ENCODE measurements around the gene SLC12A8. TPM values are rescaled to one million over a fixed set of nuclear protein-coding genes. Genes with fewer than 3 reads are reported as not detected.
A peak's percentile ranks its signal among the peaks of the same experiment; 100 is the strongest.

The SLC12A8 gene
- total and polyA plus RNA-seq, 10 of the 15 experiments (the other 5 are each of a cell fraction or from before 2014, with no cell fraction given) = 2.5 to 71.6 (median 50.1) TPM

DNA sequence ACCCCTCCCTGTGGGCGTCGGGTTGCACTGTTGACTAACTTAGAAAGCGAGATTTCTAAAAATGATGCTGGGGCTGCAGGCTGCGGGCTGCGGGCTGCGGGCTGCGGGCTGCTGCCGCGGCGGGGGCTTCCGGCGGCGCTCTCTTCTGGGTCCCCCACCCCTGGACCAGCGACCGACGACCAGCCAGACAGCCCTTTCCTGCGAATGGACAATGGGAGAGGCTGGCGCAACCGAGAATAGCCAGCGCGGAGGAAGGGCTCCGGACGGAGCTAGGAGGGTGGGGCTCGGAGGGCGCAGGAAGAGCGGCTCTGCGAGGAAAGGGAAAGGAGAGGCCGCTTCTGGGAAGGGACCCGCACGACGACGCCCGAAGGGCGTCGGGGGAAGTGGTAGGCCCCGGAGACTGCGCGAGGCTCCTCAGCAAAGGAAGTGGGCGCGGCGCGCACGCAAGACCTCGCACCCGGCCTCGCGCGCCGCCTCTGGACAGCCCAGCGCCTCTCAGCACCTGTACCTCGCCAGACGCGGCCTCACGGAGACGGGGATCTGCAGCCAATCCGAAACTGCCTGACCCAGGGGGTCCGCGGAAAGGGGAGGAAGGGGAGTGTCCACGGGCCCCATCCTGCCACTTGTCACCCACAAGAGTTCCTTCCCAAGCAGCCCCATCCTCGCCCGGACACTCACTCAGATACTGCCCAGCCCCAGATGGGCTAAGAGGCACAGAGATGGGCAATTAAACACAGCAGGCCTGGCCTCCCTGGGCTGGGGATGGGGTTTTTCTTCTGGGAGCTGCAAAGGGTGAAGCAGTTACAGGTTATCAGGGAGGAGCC is 70.7 kb downstream of the SLC12A8 start (continued):
- TF ChIP-seq ZNF592 (IDR thresholded peaks at IDR 0.05) (0 out of 2 replicates have a peak, but pooled peaks have one; percentile 40), NR2F1 (conservative IDR thresholded peaks at IDR 0.05) (peak; percentile 90), HDAC6 (IDR thresholded peaks at IDR 0.05; ENCODE audit: unreplicated experiment) (no peak), ZNF207 (IDR thresholded peaks at IDR 0.05; ENCODE audit: borderline replicate concordance) (no peak), SMARCA5 (IDR thresholded peaks at IDR 0.05) (peak; percentile 80; the same call in 1 of the 2 replicates), FOXM1 (IDR thresholded peaks at IDR 0.05; ENCODE audit: low read depth, low read length) (no peak), NRF1 (conservative IDR thresholded peaks at IDR 0.05; ENCODE audit: low read depth, low read length) (no peak), JUND (IDR thresholded peaks at IDR 0.05; ENCODE audit: low read depth, low read length) (peak; percentile 81; the same call in 1 of the 2 replicates), RELA (IDR thresholded peaks at IDR 0.05; ENCODE audit: borderline replicate concordance, partially characterized antibody) (no peak), SUZ12 (IDR thresholded peaks at IDR 0.05; ENCODE audit: unreplicated experiment) (no peak), MTA2 (IDR thresholded peaks at IDR 0.05; ENCODE audit: low read depth) (peak; percentile 72; the same call in 1 of the 2 replicates), TCF3 (IDR thresholded peaks at IDR 0.05; ENCODE audit: borderline replicate concordance, insufficient read depth, low read depth, low read length) (peak; percentile 89), PAX5 (IDR thresholded peaks at IDR 0.05; ENCODE audit: borderline replicate concordance, low read depth, low read length) (peak; percentile 94), CEBPB (IDR thresholded peaks at IDR 0.05; ENCODE audit: borderline replicate concordance in 1 of 2, low read depth in 2 of 2, low read length in 2 of 2) (no peak), FOS (IDR thresholded peaks at IDR 0.05; ENCODE audit: borderline replicate concordance, extremely low read depth, insufficient read length) (no peak)
- TF ChIP-seq, protein P1, sequence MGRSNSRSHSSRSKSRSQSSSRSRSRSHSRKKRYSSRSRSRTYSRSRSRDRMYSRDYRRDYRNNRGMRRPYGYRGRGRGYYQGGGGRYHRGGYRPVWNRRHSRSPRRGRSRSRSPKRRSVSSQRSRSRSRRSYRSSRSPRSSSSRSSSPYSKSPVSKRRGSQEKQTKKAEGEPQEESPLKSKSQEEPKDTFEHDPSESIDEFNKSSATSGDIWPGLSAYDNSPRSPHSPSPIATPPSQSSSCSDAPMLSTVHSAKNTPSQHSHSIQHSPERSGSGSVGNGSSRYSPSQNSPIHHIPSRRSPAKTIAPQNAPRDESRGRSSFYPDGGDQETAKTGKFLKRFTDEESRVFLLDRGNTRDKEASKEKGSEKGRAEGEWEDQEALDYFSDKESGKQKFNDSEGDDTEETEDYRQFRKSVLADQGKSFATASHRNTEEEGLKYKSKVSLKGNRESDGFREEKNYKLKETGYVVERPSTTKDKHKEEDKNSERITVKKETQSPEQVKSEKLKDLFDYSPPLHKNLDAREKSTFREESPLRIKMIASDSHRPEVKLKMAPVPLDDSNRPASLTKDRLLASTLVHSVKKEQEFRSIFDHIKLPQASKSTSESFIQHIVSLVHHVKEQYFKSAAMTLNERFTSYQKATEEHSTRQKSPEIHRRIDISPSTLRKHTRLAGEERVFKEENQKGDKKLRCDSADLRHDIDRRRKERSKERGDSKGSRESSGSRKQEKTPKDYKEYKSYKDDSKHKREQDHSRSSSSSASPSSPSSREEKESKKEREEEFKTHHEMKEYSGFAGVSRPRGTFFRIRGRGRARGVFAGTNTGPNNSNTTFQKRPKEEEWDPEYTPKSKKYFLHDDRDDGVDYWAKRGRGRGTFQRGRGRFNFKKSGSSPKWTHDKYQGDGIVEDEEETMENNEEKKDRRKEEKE (IDR thresholded peaks at IDR 0.05) = no peak
- TF ChIP-seq, protein P2, sequence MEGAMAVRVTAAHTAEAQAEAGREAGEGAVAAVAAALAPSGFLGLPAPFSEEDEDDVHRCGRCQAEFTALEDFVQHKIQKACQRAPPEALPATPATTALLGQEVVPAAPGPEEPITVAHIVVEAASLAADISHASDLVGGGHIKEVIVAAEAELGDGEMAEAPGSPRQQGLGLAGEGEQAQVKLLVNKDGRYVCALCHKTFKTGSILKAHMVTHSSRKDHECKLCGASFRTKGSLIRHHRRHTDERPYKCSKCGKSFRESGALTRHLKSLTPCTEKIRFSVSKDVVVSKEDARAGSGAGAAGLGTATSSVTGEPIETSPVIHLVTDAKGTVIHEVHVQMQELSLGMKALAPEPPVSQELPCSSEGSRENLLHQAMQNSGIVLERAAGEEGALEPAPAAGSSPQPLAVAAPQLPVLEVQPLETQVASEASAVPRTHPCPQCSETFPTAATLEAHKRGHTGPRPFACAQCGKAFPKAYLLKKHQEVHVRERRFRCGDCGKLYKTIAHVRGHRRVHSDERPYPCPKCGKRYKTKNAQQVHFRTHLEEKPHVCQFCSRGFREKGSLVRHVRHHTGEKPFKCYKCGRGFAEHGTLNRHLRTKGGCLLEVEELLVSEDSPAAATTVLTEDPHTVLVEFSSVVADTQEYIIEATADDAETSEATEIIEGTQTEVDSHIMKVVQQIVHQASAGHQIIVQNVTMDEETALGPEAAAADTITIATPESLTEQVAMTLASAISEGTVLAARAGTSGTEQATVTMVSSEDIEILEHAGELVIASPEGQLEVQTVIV (IDR thresholded peaks at IDR 0.05; ENCODE audit: borderline replicate concordance, partially characterized antibody) = no peak
